Chondrocyte (in vitro differentiated cells): ENCODE results near the gene HNRNPL. TPM values are rescaled to one million over a fixed set of nuclear protein-coding genes. Genes with fewer than 3 reads are reported as not detected.

ENCODE experiments used
- DNase-seq: peaks from one replicate; pipeline ENCODE4 v3.0.0; 2021; ENCODE audit warnings: mixed read lengths, low spot score
- H3K27ac Mint-ChIP-seq: one replicate; pipeline ENCODE4 v1.8.0; 2021; ENCODE audit warnings: mild to moderate bottlenecking, moderate library complexity, mixed read lengths; ENCODE audit not compliant: unreplicated experiment
- H3K27me3 Mint-ChIP-seq: 2 replicates; pipeline ENCODE4 v1.8.0; 2021; ENCODE audit warnings: low read depth, mixed read lengths
- H3K36me3 Mint-ChIP-seq: 2 replicates; pipeline ENCODE4 v1.8.0; 2021; ENCODE audit warnings: low read depth, mixed read lengths
- H3K4me1 Mint-ChIP-seq: 2 replicates; pipeline ENCODE4 v1.8.0; 2021; ENCODE audit warnings: low read depth, mild to moderate bottlenecking, mixed read lengths
- H3K4me3 Mint-ChIP-seq: one replicate; pipeline ENCODE4 v1.8.0; 2021; ENCODE audit warnings: mild to moderate bottlenecking, moderate library complexity, mixed read lengths; ENCODE audit not compliant: unreplicated experiment
- H3K9me3 Mint-ChIP-seq: 2 replicates; pipeline ENCODE4 v1.8.0; 2021; ENCODE audit warnings: low read depth, mixed read lengths
- total RNA-seq: library from RNA; stranded (reverse); gene quantifications from 3 replicates; pipeline ENCODE4 v1.2.1, GENCODE V29; 2021
- TF ChIP-seq, protein P1 (sequence below): fragments of 200-600 bp; sonication (generic); IDR thresholded peaks from 2 replicates; pipeline ENCODE4 v1.5.0; 2021; ENCODE audit warnings: antibody characterized with exemption, mild to moderate bottlenecking, moderate library complexity

HNRNPL gene
- total RNA-seq, 1 donor from 2014 or later: 214 TPM

DNA sequence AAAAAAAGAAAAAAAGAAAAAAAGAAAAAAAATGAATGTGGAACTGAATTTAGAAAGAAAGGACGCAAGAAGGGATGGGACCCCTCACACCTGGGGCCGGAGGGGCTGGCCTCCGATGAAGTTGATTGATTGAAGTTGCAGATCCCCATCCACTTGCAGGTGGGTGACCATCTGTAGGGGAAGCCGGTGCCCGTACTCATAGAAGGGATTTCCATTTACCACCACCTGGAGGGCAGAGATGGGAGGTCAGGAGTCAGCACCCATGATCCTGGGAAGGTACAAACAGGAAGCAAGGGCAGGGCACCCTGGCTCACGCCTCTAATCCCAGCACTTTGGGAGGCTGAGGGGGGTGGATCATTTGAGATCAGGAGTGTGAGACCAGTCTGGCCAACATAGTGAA, 43.4 kb downstream of the HNRNPL start:
- DNase-seq: no peak
- TF ChIP-seq, protein P1, sequence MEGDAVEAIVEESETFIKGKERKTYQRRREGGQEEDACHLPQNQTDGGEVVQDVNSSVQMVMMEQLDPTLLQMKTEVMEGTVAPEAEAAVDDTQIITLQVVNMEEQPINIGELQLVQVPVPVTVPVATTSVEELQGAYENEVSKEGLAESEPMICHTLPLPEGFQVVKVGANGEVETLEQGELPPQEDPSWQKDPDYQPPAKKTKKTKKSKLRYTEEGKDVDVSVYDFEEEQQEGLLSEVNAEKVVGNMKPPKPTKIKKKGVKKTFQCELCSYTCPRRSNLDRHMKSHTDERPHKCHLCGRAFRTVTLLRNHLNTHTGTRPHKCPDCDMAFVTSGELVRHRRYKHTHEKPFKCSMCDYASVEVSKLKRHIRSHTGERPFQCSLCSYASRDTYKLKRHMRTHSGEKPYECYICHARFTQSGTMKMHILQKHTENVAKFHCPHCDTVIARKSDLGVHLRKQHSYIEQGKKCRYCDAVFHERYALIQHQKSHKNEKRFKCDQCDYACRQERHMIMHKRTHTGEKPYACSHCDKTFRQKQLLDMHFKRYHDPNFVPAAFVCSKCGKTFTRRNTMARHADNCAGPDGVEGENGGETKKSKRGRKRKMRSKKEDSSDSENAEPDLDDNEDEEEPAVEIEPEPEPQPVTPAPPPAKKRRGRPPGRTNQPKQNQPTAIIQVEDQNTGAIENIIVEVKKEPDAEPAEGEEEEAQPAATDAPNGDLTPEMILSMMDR: no peak
- Mint-ChIP-seq H3K4me3 (no peak overlapping the region), H3K9me3 (no peaks in the 10 kb centered on the region), H3K27ac (no peak overlapping the region), H3K36me3 (no peaks in the 10 kb centered on the region), H3K27me3 (no peaks in the 10 kb centered on the region), H3K4me1 (no peaks in the 10 kb centered on the region)

DNA sequence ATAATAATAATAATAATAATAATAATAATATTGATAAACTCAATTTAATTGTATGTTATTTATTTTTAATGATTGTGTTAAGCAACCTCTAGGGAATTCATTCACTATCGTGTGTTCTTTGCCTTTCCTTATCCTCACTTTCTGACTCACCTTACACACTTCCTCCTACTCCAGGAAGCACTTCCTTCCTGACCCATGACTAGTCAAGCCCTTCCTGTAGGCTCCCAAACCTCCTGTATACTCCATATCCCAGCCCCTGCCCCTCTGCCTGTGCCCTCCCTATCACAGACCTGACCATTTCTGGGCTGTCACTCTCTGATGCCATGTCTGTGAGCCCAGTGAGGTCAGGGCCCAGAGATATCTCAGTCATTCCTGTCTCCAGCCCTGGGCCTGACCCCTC, 44.6 kb downstream of the HNRNPL start:
- Mint-ChIP-seq H3K4me1 (no peaks in the 10 kb centered on the region), H3K4me3 (no peak overlapping the region), H3K36me3 (no peaks in the 10 kb centered on the region), H3K9me3 (no peaks in the 10 kb centered on the region), H3K27me3 (no peaks in the 10 kb centered on the region), H3K27ac (no peak overlapping the region)
- no peak for DNase-seq
- TF ChIP-seq, protein P1: no peak

DNA sequence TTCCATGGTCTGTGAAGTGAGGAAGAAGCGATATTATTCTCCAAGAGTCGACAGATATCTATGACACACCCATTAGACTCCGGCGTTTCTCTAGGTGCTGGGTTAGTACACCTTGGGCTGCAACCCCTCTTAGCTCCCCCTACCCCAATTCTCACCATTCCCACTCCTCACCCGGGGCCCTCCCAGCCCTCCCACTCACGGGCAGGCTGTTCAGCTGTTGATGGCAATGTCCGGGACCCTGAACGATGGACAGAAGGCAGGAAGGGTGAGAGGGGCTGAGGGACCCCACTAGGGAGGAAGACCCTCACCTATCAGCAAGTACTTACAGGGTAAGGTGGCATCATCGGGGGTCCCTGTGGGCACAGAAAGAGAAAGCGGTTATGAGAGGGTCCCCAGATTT, 46.2 kb downstream of the HNRNPL start:
- Mint-ChIP-seq H3K9me3 (no peaks in the 10 kb centered on the region), H3K27me3 (no peaks in the 10 kb centered on the region), H3K36me3 (no peaks in the 10 kb centered on the region), H3K27ac (no peak overlapping the region), H3K4me1 (peaks cover 6% of the 10 kb centered on the region), H3K4me3 (no peak overlapping the region)
- TF ChIP-seq, protein P1: no peak
- no peak for DNase-seq

DNA sequence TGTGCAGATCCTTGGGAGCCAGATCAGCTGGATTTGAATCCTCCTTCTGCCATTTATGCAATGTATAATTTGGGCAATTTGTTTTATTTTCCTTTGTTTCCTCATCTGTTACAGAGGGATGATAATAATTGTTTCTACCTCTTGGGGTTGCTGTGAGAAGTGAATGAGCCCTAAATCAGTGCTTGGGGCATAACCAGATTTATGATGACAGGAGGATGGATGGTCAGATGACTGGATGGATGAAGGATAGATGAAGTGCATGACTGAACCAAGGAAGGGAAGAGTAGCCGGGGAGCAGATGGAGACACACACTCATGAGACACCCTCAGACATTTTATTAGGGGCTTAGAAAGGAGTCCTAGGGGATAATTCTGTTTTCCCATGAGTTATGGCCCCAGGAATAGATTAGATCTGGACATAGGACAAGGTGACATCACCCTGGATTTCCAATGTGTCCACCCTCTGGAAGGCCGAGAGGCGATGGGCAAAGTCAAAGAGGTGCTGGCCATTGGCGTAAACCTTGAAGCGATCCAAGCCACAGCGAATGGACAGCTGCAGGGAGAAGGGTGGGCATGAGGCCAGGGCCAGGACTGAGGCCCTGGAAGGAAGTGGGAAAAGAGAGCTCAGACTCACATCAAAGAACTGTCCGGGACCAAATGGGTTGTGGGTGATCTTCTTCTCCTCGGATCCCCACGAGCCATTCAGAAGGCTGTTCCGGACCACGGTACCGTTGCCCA, 48.3 kb downstream of the HNRNPL start:
- Mint-ChIP-seq H3K27me3 (no peaks in the 10 kb centered on the region), H3K27ac (no peak overlapping the region), H3K4me1 (peaks cover 6% of the 10 kb centered on the region), H3K4me3 (no peak overlapping the region), H3K9me3 (no peaks in the 10 kb centered on the region), H3K36me3 (no peaks in the 10 kb centered on the region)
- DNase-seq: no peak
- TF ChIP-seq, protein P1: no peak

DNA sequence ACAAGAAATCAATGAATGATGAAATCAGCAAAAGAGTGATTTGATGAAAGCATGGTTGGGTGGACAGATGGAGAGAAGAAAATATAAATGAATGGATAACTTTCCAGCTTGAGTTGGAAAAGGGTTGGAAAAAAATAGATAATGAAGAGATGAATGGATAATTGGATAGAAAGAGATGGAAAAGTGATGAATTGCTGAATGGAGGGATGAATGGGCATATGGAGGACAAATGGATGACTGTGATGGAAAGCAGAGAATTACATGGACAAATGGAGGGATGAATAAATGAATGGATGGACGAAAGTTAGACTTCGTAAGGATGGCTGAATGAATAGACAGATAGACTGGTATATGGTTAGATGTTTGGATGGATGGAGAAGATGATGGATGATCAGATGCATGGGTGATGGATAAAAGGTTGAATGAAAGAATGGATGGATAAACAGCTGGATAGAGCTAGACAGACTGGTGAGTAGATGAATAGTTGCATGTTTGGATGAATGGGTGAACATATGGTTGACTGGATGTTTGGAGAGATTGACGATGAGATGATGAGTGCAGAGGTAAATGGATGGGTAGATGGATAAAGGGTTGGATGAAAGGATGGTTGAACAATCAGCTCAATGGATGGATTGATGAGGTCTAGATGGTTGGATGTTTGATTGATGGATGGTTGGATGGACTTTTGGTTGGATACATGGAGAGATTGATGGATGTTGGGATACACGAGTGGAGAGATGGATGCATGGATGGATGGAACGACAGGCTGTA, 49.0 kb downstream of the HNRNPL start:
- Mint-ChIP-seq H3K27me3 (no peaks in the 10 kb centered on the region), H3K4me1 (peaks cover 6% of the 10 kb centered on the region), H3K27ac (no peak overlapping the region), H3K36me3 (no peaks in the 10 kb centered on the region), H3K4me3 (no peak overlapping the region), H3K9me3 (no peaks in the 10 kb centered on the region)
- TF ChIP-seq, protein P1: no peak
- DNase-seq: no peak
